ENCODE measurements around the gene GALNT14.

- TF ChIP-seq POLR2A (IDR thresholded peaks at IDR 0.05; ENCODE audit: low read depth, low read length) (no peak), POLR2AphosphoS5 (IDR thresholded peaks at IDR 0.05; ENCODE audit: low read depth, low read length) (no peak)
Observed at GRCh38 chr2:31018280-31018679, 120.0 kb downstream of the GALNT14 start.

Measured in GM12891 (cell line).